Measurements from ENCODE around the gene CECR2.
"Not testable (repeated sequence)": the region's sequence is repeated elsewhere in the genome, so short reads cannot be mapped to it uniquely, and the experiment has no call there.

Gene CECR2

GRCh38 chr22:17563936-17564391 lies 194.7 kb downstream of the CECR2 start (continued):
- TF ChIP-seq PATZ1 (CRISPR knock-in tag; IDR thresholded peaks at IDR 0.05; ENCODE audit: borderline replicate concordance) (no peak), TOX (CRISPR knock-in tag; IDR thresholded peaks at IDR 0.05; ENCODE audit: borderline replicate concordance) (no peak), ZNF8 (CRISPR knock-in tag; IDR thresholded peaks at IDR 0.05) (no peak), TSHZ2 (CRISPR knock-in tag; IDR thresholded peaks at IDR 0.05) (no peak), ARNTL (CRISPR knock-in tag; IDR thresholded peaks at IDR 0.05; ENCODE audit: borderline replicate concordance, low read depth) (no peak), OSR1 (CRISPR knock-in tag; IDR thresholded peaks at IDR 0.05) (no peak), ESRRG (CRISPR knock-in tag; IDR thresholded peaks at IDR 0.05) (no peak), CSDC2 (CRISPR knock-in tag; IDR thresholded peaks at IDR 0.05) (no peak)

GRCh38 chr22:17566016-17566687 lies 196.9 kb downstream of the CECR2 start:
- not testable (repeated sequence) for ATAC-seq

- no peak for ATAC-seq
- TF ChIP-seq ISL1 (CRISPR knock-in tag; IDR thresholded peaks at IDR 0.05): no peak
- TF ChIP-seq GLIS3 (CRISPR knock-in tag; IDR thresholded peaks at IDR 0.05): no peak
- no peak for TF ChIP-seq CSDC2 (CRISPR knock-in tag; IDR thresholded peaks at IDR 0.05)
- no peak for TF ChIP-seq PATZ1 (CRISPR knock-in tag; IDR thresholded peaks at IDR 0.05; ENCODE audit: borderline replicate concordance)
- no peak for TF ChIP-seq OSR1 (CRISPR knock-in tag; IDR thresholded peaks at IDR 0.05)
- no peak for TF ChIP-seq SNAI2 (CRISPR knock-in tag; IDR thresholded peaks at IDR 0.05)
Observed at GRCh38 chr22:17566776-17567175, 197.5 kb downstream of the CECR2 start.

- no peak for TF ChIP-seq GLIS3 (CRISPR knock-in tag; IDR thresholded peaks at IDR 0.05)
- no peak for TF ChIP-seq SNAI2 (CRISPR knock-in tag; IDR thresholded peaks at IDR 0.05)
- TF ChIP-seq TCF4 (CRISPR knock-in tag; IDR thresholded peaks at IDR 0.05; ENCODE audit: borderline replicate concordance): no peak
- TF ChIP-seq OSR1 (CRISPR knock-in tag; IDR thresholded peaks at IDR 0.05): no peak
- TF ChIP-seq CSDC2 (CRISPR knock-in tag; IDR thresholded peaks at IDR 0.05): no peak
- TF ChIP-seq TSHZ2 (CRISPR knock-in tag; IDR thresholded peaks at IDR 0.05): no peak
- ATAC-seq: peak; percentile 22; the same call in 1 of the 3 replicates
Observed at GRCh38 chr22:17569971-17570511, 200.8 kb downstream of the CECR2 start.

GRCh38 chr22:17570851-17571631 lies 201.8 kb downstream of the CECR2 start:
- TF ChIP-seq BACH2 (CRISPR knock-in tag; IDR thresholded peaks at IDR 0.05; ENCODE audit: borderline replicate concordance): no peak
- no peak for TF ChIP-seq TCF4 (CRISPR knock-in tag; IDR thresholded peaks at IDR 0.05; ENCODE audit: borderline replicate concordance)
- no peak for TF ChIP-seq ZFP3 (CRISPR knock-in tag; IDR thresholded peaks at IDR 0.05)
- no peak for TF ChIP-seq OSR1 (CRISPR knock-in tag; IDR thresholded peaks at IDR 0.05)
- TF ChIP-seq TSHZ2 (CRISPR knock-in tag; IDR thresholded peaks at IDR 0.05): no peak
- no peak for TF ChIP-seq GLIS3 (CRISPR knock-in tag; IDR thresholded peaks at IDR 0.05)
- ATAC-seq: no peak; the same call in 2 of the 3 replicates

Data from SK-N-SH treated with all-trans-retinoic acid at 6 μM for 48 hours (cell line).